Bronchial epithelial cell (primary cell): Measurements from ENCODE around the gene ITGB3. TPM values are rescaled to one million over a fixed set of nuclear protein-coding genes. Genes with fewer than 3 reads are reported as not detected.

Experiments
- DNase-seq: peaks from one replicate; pipeline ENCODE4 v3.0.0-alpha.2; 2010; ENCODE audit warnings: low read depth
- FAIRE-seq: peaks from 2 replicates; lab custom pipeline; 2011; peaks lifted over from hg19 to GRCh38; lab: Jason Lieb, UNC
- H3K27me3 ChIP-seq: 2 replicates; pipeline ENCODE4 v1.5.1; 2011; ENCODE audit warnings: low read length; ENCODE audit not compliant: control insufficient read depth, insufficient read depth
- H3K36me3 ChIP-seq: 2 replicates; pipeline ENCODE4 v1.5.1; 2011; ENCODE audit warnings: low read length; ENCODE audit not compliant: control insufficient read depth, insufficient read depth
- H3K4me3 ChIP-seq: 2 replicates; pipeline ENCODE4 v1.5.1; 2011; ENCODE audit warnings: mild to moderate bottlenecking, low read depth, low read length, control low read depth
- CTCF ChIP-seq: IDR thresholded peaks from 2 replicates; pipeline ENCODE4 v1.5.1; 2011; ENCODE audit warnings: mild to moderate bottlenecking, moderate library complexity, low read length, control low read depth, inconsistent platforms; ENCODE audit not compliant: insufficient read depth, severe bottlenecking
- total RNA-seq: library from RNA; depleted of rRNA; stranded (reverse); fragments of >200 nt; gene quantifications from 2 replicates; pipeline ENCODE4 v1.2.1, GENCODE V29; 2014

ITGB3 gene
- total RNA-seq, 1 donor from 2014 or later: 0.26 TPM

GRCh38 chr17:47230864-47231263, 22.8 kb upstream of the ITGB3 start:
- no peak for FAIRE-seq
- DNase-seq: no peak
- H3K27me3 ChIP-seq: no peaks in the 10 kb centered on the region
- no peaks in the 10 kb centered on the region for H3K36me3 ChIP-seq
- no peak overlapping the region for H3K4me3 ChIP-seq
- no peak for TF ChIP-seq CTCF

- Histone ChIP-seq H3K27me3 (no peaks in the 10 kb centered on the region), H3K4me3 (no peak overlapping the region), H3K36me3 (no peaks in the 10 kb centered on the region)
- TF ChIP-seq CTCF: no peak
- FAIRE-seq (no peak), DNase-seq (no peak)
These were observed 22.3 kb upstream of the ITGB3 start for GRCh38 chr17:47231334-47231733.

GRCh38 chr17:47231866-47232265, 21.8 kb upstream of the ITGB3 start:
- H3K4me3 ChIP-seq: no peak overlapping the region
- no peaks in the 10 kb centered on the region for H3K36me3 ChIP-seq
- FAIRE-seq: no peak
- no peaks in the 10 kb centered on the region for H3K27me3 ChIP-seq
- DNase-seq: no peak
- TF ChIP-seq CTCF: no peak

GRCh38 chr17:47232465-47232864, 21.2 kb upstream of the ITGB3 start:
- H3K27me3 ChIP-seq: no peaks in the 10 kb centered on the region
- H3K4me3 ChIP-seq: no peak overlapping the region
- TF ChIP-seq CTCF: no peak
- DNase-seq: no peak
- no peak for FAIRE-seq
- no peaks in the 10 kb centered on the region for H3K36me3 ChIP-seq

- FAIRE-seq (no peak), DNase-seq (no peak)
- H3K4me3 ChIP-seq: no peak overlapping the region
- no peaks in the 10 kb centered on the region for H3K27me3 ChIP-seq
- TF ChIP-seq CTCF: no peak
- no peaks in the 10 kb centered on the region for H3K36me3 ChIP-seq
These were observed 18.1 kb upstream of the ITGB3 start for GRCh38 chr17:47235506-47235905.

- DNase-seq: no peak
- H3K4me3 ChIP-seq: no peak overlapping the region
- no peaks in the 10 kb centered on the region for H3K27me3 ChIP-seq
- H3K36me3 ChIP-seq: no peaks in the 10 kb centered on the region
- no peak for TF ChIP-seq CTCF
- FAIRE-seq: no peak
These were observed 17.7 kb upstream of the ITGB3 start for GRCh38 chr17:47235923-47236322.
